GM11168 (cell line): ENCODE results near the gene KCNA3.
"Not testable (repeated sequence)": the region's sequence is repeated elsewhere in the genome, so short reads cannot be mapped to it uniquely, and the experiment has no call there.

Experiments used
- in situ Hi-C: fragments of 300-500 bp; cut with MboI; formaldehyde crosslinking; loops from one replicate; pipeline ENCODE4 v1.12.0; 2022; ENCODE audit warnings: low sequenced_read_pairs; ENCODE audit not compliant: unreplicated experiment

KCNA3 gene

GRCh38 chr1:110680036-110680735 is 5.4 kb upstream of the KCNA3 start:
- in situ Hi-C loops, result no loop called here

GRCh38 chr1:110677526-110677925 is 2.8 kb upstream of the KCNA3 start:
- in situ Hi-C loops, result no loop called here

GRCh38 chr1:110676970-110677369 is 2.2 kb upstream of the KCNA3 start:
- in situ Hi-C loops, result no loop called here

- in situ Hi-C loops, result no loop called here
Measured at GRCh38 chr1:110675060-110675791, 486 bp upstream of the KCNA3 start.

- in situ Hi-C loops, result loop anchor here (5.0 kb wide), 1 partner anchor 42 kb away; no protein-coding TSS in a partner anchor
Measured at GRCh38 chr1:110673805-110674336, 869 bp downstream of the KCNA3 start.

GRCh38 chr1:110673197-110673701 is 1.5 kb downstream of the KCNA3 start:
- in situ Hi-C loops, result loop anchor here (5.0 kb wide), 1 partner anchor 41 kb away; no protein-coding TSS in a partner anchor

GRCh38 chr1:110672753-110673108 is 2.0 kb downstream of the KCNA3 start:
- in situ Hi-C loops, result loop anchor here (5.0 kb wide), 1 partner anchor 40 kb away; no protein-coding TSS in a partner anchor

GRCh38 chr1:110672001-110672752 is 2.6 kb downstream of the KCNA3 start:
- in situ Hi-C loops, result loop anchor here (5.0 kb wide), 1 partner anchor 40 kb away; no protein-coding TSS in a partner anchor

- in situ Hi-C loops, result loop anchor here (5.0 kb wide), 1 partner anchor 39 kb away; no protein-coding TSS in a partner anchor
Measured at GRCh38 chr1:110671361-110671760, 3.4 kb downstream of the KCNA3 start.

- in situ Hi-C loops, result no loop called here
Measured at GRCh38 chr1:110668549-110668948, 6.2 kb downstream of the KCNA3 start.

GRCh38 chr1:110667776-110668175 is 7.0 kb downstream of the KCNA3 start:
- in situ Hi-C loops, result no loop called here

GRCh38 chr1:110663241-110663640 is 11.5 kb downstream of the KCNA3 start:
- in situ Hi-C loops, result no loop called here

GRCh38 chr1:110659559-110659958 is 15.2 kb downstream of the KCNA3 start:
- in situ Hi-C loops, result not testable (repeated sequence)

GRCh38 chr1:110657351-110657750 is 17.4 kb downstream of the KCNA3 start:
- in situ Hi-C loops, result no loop called here

- in situ Hi-C loops, result no loop called here
Measured at GRCh38 chr1:110650609-110651008, 24.1 kb downstream of the KCNA3 start.

- in situ Hi-C loops, result no loop called here
Measured at GRCh38 chr1:110648417-110648816, 26.3 kb downstream of the KCNA3 start.

GRCh38 chr1:110647254-110647891 is 27.4 kb downstream of the KCNA3 start:
- in situ Hi-C loops, result no loop called here

- in situ Hi-C loops, result no loop called here
Measured at GRCh38 chr1:110645821-110646735, 28.7 kb downstream of the KCNA3 start.

- in situ Hi-C loops, result no loop called here
Measured at GRCh38 chr1:110645211-110645610, 29.5 kb downstream of the KCNA3 start.
